Upper lobe of left lung (tissue), 6 donors: ENCODE results near the gene HLA-B. TPM values are rescaled to one million over a fixed set of nuclear protein-coding genes. Genes with fewer than 3 reads are reported as not detected.
"Not testable (repeated sequence)": the region's sequence is repeated elsewhere in the genome, so short reads cannot be mapped to it uniquely, and the experiment has no call there.

Experiments
- ATAC-seq, 2 donors: fragments of 200-7000 bp; cut with Tn5 transposase; one replicate each; pipeline ENCODE4 v1.9.1; 2022; ENCODE audit warnings: mild to moderate bottlenecking in 2 of 2, moderate library complexity in 2 of 2; ENCODE audit not compliant: low FRiP score in 2 of 2
- DNase-seq, 2 donors: peaks; one replicate each; pipeline ENCODE4 v3.0.0-alpha.2; 2019 to 2020
- H3K27ac ChIP-seq, 4 donors: fragments of 200-600 bp; sonication (generic); one replicate each; pipeline ENCODE4 v1.5.1; 2016 to 2019
- H3K27me3 ChIP-seq, 4 donors: fragments of 200-600 bp; sonication (generic); one replicate each; pipeline ENCODE4 v1.5.1; 2017 to 2019
- H3K36me3 ChIP-seq, 4 donors: fragments of 200-600 bp; sonication (generic); one replicate each; pipeline ENCODE4 v1.5.1; 2016 to 2019
- H3K4me1 ChIP-seq, 4 donors: fragments of 200-600 bp; sonication (generic); one replicate each; pipeline ENCODE4 v1.5.1; 2018 to 2019
- H3K4me3 ChIP-seq, 4 donors: fragments of 200-600 bp; sonication (generic); one replicate each; pipeline ENCODE4 v1.5.1; 2017 to 2019; ENCODE audit warnings: mild to moderate bottlenecking in 2 of 4, moderate library complexity in 1 of 4
- H3K9me3 ChIP-seq, 4 donors: fragments of 200-600 bp; sonication (generic); one replicate each; pipeline ENCODE4 v1.5.1; 2018 to 2019
- CTCF ChIP-seq, 6 experiments: fragments of 450-650 bp in 4 of 6; fragments of 200-600 bp in 2 of 6; sonication (generic) in 2 of 6; IDR thresholded peaks; one replicate each; pipeline ENCODE4 v1.5.1; 2016 to 2019; ENCODE audit warnings: antibody characterized with exemption in 6 of 6
- EP300 ChIP-seq, 4 donors: sonication (generic); formaldehyde crosslinking; IDR thresholded peaks; one replicate each; pipeline ENCODE4 v1.5.1; 2017; ENCODE audit warnings: antibody characterized with exemption in 4 of 4, control low read depth in 2 of 4
- POLR2A ChIP-seq, 4 donors: fragments of 450-650 bp; IDR thresholded peaks; one replicate each; pipeline ENCODE4 v1.5.1; 2016 to 2017; ENCODE audit warnings: antibody characterized with exemption in 4 of 4, mild to moderate bottlenecking in 2 of 4
- POLR2AphosphoS5 ChIP-seq, 2 donors: sonication (generic); formaldehyde crosslinking; IDR thresholded peaks; one replicate each; pipeline ENCODE4 v1.5.1; 2017; ENCODE audit warnings: antibody characterized with exemption in 2 of 2
- WGBS, 2 donors: methylation state at CpG; one replicate each; pipeline ENCODE4 v1.1.5; 2017 to 2018; 5-methylcytosine and 5-hydroxymethylcytosine counted together
- total RNA-seq, 6 donors: library from RNA; depleted of rRNA in 4 of 6; stranded (reverse); fragments of >200 nt in 4 of 6; gene quantifications; one replicate each; pipeline versions ENCODE4 v1.1.0 to v1.2.1, GENCODE V29; 2016 to 2021
- donor health status: DM: no; HTN: no; CAD: no; lungs with moderate emphysema.
- donor health status: DM: no; HTN: yes; CAD: no; lungs with severe emphysema.

HLA-B gene
- total RNA-seq: 1,000 to 10,000 TPM; 1,716 to 2,968 (median 2,484) TPM

- Histone ChIP-seq H3K9me3 (no peaks in the 10 kb centered on the region), H3K27me3 (no peaks in the 10 kb centered on the region), H3K4me3 (peak within 1 kb of the TSS; percentile 38 to 77 (median 64)), H3K4me1 (peaks cover 15 to 25% (median 20%) of the 10 kb centered on the region in 4 donors), H3K36me3 (peaks cover 6 to 33% (median 18%) of the 10 kb centered on the region in 4 donors), H3K27ac (peak within 1 kb of the TSS; percentile 89 to 99 (median 90))
- TF ChIP-seq EP300 (IDR thresholded peaks at IDR 0.05): no peak
- TF ChIP-seq POLR2A (IDR thresholded peaks at IDR 0.05): peak in 2 of 4 donors; percentile 34 to 100
- peak in 1 of 2 donors; percentile 94 for TF ChIP-seq POLR2AphosphoS5 (IDR thresholded peaks at IDR 0.05)
- DNase-seq: peak; percentile 71 to 77
- 0% methylated on average over 4 to 20 of the region's 39 CpGs for WGBS, 2 donors
- ATAC-seq: peak; percentile 96 to 97
Measured at GRCh38 chr6:31356946-31357466, at the start of gene HLA-B. Gene HLA-B, minus strand, starts transcription at chr6:31357179. Its CDS starts 21 bp downstream, at chr6:31357158.

- no peaks in the 10 kb centered on the region for H3K27me3 ChIP-seq
- DNase-seq (no peak), ATAC-seq (no peak)
- no peak overlapping the region for H3K4me3 ChIP-seq
- H3K36me3 ChIP-seq: peaks cover 0 to 5% (median under 1%) of the 10 kb centered on the region in 4 donors
- no peaks in the 10 kb centered on the region for H3K9me3 ChIP-seq
- 62 to 70% methylated on average over 5 of the region's 5 CpGs for WGBS, 2 donors
- H3K27ac ChIP-seq: no peak overlapping the region
- no peak for TF ChIP-seq CTCF (IDR thresholded peaks at IDR 0.05)
- peaks cover 36 to 68% (median 42%) of the 10 kb centered on the region in 4 donors for H3K4me1 ChIP-seq
Measured at GRCh38 chr6:31405996-31406395, 49.0 kb upstream of the HLA-B start.

- peaks cover 36 to 67% (median 43%) of the 10 kb centered on the region in 4 donors for H3K4me1 ChIP-seq
- not testable (repeated sequence) for DNase-seq, ATAC-seq, H3K9me3 ChIP-seq, H3K36me3 ChIP-seq, H3K27me3 ChIP-seq
- 16 to 43% methylated on average over 4 to 8 of the region's 13 CpGs for WGBS, 2 donors
- peak overlapping the region; percentile 94 to 100 (median 98) for H3K27ac ChIP-seq
- peak overlapping the region; percentile 50 to 82 (median 66) for H3K4me3 ChIP-seq
Measured at GRCh38 chr6:31404061-31404364, 47.0 kb upstream of the HLA-B start.

DNA sequence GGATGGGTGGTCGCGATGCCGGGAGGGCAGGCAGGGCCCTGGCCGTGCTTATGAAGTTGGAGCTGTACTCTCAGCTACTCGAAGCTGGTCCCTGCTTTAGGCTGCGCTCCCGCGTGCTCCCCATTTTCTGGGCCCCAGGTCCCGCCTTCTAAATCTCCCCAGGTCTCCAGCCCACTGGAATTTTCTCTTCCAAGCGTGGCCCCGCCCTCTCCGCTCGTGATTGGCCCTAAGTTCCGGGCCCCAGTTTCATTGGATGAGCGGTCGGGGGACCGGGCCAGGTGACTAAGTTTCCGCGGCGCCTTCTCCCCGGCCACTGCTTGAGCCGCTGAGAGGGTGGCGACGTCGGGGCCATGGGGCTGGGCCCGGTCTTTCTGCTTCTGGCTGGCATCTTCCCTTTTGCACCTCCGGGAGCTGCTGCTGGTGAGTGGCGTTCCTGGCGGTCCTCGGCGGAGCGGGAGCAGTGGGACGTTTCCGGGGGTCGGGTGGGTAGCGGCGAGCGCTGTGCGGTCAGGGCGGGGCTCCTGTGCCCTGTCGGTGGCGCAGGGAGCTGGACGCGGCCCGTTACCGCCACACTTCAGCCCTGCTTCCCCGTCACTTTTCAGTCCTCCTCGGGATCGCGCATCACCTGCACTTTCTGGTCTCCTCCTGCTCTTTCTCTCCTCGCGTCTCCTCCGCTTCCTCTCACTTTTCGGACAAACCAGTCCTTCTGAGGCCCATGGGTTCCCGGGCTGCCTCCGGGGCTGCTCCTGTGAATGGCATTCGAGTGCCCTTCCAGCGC lies 46.5 kb upstream of the HLA-B start, which contains the start of gene MICA:
Gene MICA, plus strand, starts transcription at position 313 of the 778 bp plus-strand sequence. Its CDS starts 38 bp downstream, at position 351.
- Histone ChIP-seq H3K9me3 (no peaks in the 10 kb centered on the region), H3K36me3 (no peaks in the 10 kb centered on the region), H3K27me3 (no peaks in the 10 kb centered on the region), H3K4me1 (peaks cover 40 to 69% (median 45%) of the 10 kb centered on the region in 4 donors), H3K4me3 (peak within 1 kb of the TSS; percentile 50 to 82 (median 66)), H3K27ac (peak within 1 kb of the TSS; percentile 94 to 100 (median 98))
- 1 to 2% methylated on average over 22 to 58 of the region's 58 CpGs for WGBS, 2 donors
- peak; percentile 84 to 90 for ATAC-seq
- DNase-seq: peak; percentile 93 to 96
- TF ChIP-seq POLR2AphosphoS5 (IDR thresholded peaks at IDR 0.05): peak; percentile 42 to 94
- peak in 5 of 6 experiments; percentile 14 to 47 (median 40) for TF ChIP-seq CTCF (IDR thresholded peaks at IDR 0.05)
- TF ChIP-seq POLR2A (IDR thresholded peaks at IDR 0.05): peak in 3 of 4 donors; percentile 46 to 88 (median 85)
- TF ChIP-seq EP300 (IDR thresholded peaks at IDR 0.05): no peak

- DNase-seq (peak in 1 of 2 donors; percentile 40), ATAC-seq (no peak)
- TF ChIP-seq POLR2A (IDR thresholded peaks at IDR 0.05) (no peak), CTCF (IDR thresholded peaks at IDR 0.05) (no peak), EP300 (IDR thresholded peaks at IDR 0.05) (no peak), POLR2AphosphoS5 (IDR thresholded peaks at IDR 0.05) (no peak)
- Histone ChIP-seq H3K27me3 (no peaks in the 10 kb centered on the region), H3K4me3 (peak overlapping the region; percentile 39 to 82 (median 65)), H3K9me3 (no peaks in the 10 kb centered on the region), H3K4me1 (peaks cover 40 to 69% (median 46%) of the 10 kb centered on the region in 4 donors), H3K27ac (peak overlapping the region; percentile 94 to 100 (median 98)), H3K36me3 (no peaks in the 10 kb centered on the region)
- 7 to 16% methylated on average over 19 to 25 of the region's 27 CpGs for WGBS, 2 donors
Measured at GRCh38 chr6:31402324-31403282, 45.6 kb upstream of the HLA-B start.
